Right ventricle myocardium superior (tissue), 1 donor: ENCODE data around the gene TBC1D1. TPM values are rescaled to one million over a fixed set of nuclear protein-coding genes. Genes with fewer than 3 reads are reported as not detected.

Experiments
- ATAC-seq: fragments of 200-7000 bp; cut with Tn5 transposase; one replicate; pipeline ENCODE4 v1.9.1; 2020; ENCODE audit warnings: mild to moderate bottlenecking; ENCODE audit not compliant: poor library complexity
- DNase-seq: peaks from one replicate; pipeline ENCODE4 v3.0.0-alpha.2; 2020
- intact Hi-C: fragments of 100-400 bp; cut with DNase I; formaldehyde crosslinking; loops from one replicate; pipeline ENCODE4 v1.11.2; 2022
- total RNA-seq: library from RNA; stranded (reverse); fragmentation: NEBNext Ultra II Directional; extraction: Animal tissue kit (Norgen Biotek cat#: 25700); gene quantifications from one replicate; pipeline ENCODE4 v1.2.1, GENCODE V29; 2021
- donor health status: DM: no; HTN: yes; CAD: no; lungs with severe emphysema.

Gene TBC1D1
- total RNA-seq, 1 donor from 2014 or later: 125 TPM

DNA sequence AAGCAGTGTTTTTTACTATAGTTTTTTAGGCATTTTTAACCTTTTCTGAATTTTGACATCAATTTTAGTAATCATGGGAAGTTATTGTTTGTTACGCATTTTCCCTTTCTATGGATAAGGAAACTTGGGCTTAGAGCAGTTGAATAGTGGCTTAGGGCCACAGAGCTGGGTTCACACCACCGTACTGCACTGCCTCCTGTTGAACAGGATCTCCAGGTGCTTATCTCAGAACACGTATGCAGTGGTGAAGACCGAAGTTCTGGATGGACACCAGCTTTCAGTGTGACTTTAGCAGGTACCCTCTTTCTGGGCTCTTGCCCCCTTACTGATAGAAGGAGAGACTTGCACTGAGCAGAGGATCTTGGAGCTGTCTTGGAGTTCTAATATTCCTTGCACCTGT, 206.9 kb downstream of the TBC1D1 start:
- intact Hi-C loops: no loop called here
- ATAC-seq: no peak
- DNase-seq: no peak

DNA sequence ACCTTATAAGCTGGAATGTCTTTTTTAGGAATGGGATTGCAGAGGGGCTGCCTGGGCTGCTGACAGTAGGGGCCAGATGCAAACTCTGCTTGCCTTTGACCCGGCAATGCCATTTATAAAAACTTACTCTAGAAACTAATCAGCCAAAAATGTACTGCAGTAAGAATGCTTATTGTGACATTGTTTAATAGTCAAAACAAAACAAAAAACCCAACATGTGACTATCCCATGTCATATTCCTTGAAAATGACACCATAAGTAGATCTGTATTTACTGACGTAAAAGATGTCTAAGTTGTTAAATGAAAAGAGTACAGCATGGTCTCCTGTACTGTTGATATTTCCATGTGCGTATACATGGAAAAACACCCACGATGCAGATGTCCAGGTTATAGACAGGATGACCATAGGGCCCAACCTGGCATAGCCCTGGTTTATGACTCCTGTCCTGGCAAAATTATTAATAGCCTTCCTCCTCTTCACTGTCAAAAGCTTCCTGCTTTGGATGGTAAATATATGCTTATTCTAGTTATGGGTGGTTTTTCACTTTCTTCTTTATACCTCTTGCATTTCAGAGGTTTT, 208.2 kb downstream of the TBC1D1 start:
- intact Hi-C loops: no loop called here
- ATAC-seq (no peak), DNase-seq (no peak)

DNA sequence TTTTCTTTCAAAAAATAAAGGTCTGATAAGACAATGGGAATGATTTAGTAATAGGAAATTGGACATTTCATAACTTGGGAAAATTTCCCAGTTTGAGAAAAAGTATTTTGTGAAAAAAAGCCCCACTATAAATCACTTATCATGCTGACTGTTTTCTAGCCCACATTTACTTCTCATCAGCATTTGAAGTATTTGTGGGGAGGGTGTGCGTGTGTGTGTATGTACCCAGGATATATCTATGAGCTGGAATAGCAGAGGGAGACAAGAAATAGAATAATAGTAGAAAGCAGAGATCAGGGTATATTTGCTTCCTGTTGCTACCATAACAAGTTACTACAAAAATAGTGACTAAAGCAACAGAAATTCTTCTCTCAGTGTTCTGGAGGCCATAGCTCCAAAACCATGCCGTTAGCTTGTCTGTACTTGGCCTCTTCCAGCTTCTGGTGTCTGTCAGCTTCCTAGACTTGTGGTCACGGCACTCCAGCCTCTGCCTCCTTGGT, 209.1 kb downstream of the TBC1D1 start:
- intact Hi-C loops: no loop called here
- ATAC-seq (peak; percentile 15), DNase-seq (no peak)

DNA sequence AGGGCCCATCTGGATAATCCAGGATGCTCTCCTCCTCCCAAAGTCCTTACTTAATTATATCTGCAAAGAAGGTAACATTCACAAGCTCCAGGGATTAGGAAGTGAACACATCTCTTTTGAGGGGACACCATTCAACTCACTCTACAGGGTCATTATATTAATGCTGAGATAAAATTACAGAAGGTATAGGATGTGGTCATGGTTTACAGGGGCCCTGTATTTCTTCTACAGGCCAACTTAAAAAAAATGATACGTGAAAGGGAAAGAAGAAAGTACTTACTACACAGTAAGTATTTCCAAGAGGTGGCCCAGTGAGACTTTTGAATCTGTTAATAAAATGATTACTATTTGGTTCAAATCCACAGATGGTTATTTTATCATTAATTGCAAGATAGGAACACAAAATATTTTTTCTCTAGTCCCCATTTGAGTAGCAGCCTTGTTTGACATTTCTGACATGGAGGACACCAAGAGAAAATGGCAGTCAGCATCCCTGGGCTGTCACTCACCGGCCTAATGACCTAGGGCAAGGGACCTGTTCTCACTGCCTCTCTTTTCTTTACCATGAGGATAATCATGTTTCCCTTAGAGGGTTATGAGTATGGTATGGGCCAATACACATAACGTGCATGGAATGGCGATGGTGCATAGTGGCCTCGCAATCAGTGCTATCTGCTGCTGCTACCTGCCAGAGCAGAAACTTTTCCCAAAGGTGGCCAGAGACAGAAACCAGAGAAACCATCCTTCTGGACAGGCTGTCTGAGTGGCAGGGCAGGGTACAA, 209.8 kb downstream of the TBC1D1 start:
- ATAC-seq: no peak
- DNase-seq: no peak
- intact Hi-C loops: no loop called here

DNA sequence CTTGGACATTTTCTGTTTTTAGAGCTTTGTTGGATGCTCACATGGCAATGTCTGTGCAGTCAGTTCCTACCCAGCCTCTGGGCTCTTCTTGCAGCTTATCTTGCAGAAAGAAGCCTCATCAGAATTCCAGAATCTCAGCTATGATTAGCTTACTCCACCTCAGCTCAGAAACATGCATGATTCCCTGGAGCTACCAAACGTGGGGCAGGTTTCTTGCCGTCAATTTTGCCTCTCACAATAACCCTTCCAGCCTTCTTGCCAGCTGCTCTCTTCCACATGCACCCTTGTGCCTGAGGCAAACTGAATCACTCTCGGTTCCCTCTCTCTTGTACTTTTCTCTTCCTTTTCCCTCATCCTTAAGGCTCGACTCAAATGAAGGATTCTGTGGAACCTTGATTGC, 210.7 kb downstream of the TBC1D1 start:
- ATAC-seq (no peak), DNase-seq (no peak)
- intact Hi-C loops: no loop called here

DNA sequence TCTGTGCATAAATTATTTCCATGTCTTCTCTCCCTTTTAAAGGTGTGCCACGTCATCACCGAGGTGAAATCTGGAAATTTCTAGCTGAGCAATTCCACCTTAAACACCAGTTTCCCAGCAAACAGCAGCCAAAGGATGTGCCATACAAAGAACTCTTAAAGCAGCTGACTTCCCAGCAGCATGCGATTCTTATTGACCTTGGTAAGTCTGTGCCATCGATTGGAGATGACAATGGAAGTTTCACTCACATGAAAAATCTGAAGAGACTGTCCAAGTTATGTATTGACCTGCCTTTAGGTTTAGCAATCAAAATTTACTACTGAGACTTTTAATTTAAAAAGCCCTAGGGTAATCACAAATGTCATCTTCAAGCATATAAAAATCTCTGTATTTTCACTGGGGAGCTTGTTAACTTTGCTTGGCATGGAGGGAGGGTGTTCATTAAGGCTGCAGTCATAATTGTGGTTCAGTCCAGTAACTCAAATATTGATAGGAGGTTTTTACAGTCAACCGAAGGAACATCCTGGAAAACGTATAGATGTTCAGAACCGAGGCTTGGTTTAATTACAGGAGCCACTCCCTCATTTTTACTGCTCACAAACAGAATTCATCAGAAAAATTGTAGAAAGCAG, 212.2 kb downstream of the TBC1D1 start:
- DNase-seq: no peak
- intact Hi-C loops: no loop called here
- ATAC-seq: no peak

DNA sequence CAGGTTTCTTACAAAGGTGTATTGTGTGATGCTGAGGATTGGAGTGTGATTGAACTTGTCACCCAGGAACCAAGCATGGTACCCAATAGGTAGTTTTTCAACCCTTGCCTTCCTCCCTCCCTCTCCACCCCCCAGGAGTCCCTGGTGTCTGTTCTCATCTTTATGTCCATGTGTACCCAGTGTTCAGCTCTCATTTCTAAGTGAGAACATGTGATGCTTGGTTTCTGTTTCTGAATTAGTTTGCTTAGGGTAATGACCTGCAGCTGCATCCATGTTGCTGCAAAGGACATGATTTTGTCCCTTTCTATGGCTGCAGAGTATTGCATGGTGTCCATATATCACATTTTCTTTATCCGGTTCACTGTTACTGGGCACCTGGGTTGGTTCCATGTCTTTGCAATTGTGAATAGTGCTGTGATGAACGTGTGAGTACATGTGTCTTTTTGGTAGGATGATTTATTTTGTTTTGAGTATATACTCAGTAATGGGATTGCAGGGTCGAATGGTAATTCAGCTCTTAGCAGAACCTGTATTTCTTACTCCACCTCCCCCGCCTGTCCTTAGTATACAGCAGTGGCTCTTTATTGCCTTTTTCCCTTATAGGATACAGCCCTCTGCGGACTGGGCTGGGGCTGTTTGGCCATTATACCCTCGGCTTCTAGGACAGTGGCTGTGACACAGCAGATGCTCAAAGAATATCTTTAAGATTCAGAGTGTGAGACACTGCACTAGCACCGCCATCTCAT, 214.8 kb downstream of the TBC1D1 start:
- intact Hi-C loops: no loop called here
- ATAC-seq: no peak
- DNase-seq: no peak

DNA sequence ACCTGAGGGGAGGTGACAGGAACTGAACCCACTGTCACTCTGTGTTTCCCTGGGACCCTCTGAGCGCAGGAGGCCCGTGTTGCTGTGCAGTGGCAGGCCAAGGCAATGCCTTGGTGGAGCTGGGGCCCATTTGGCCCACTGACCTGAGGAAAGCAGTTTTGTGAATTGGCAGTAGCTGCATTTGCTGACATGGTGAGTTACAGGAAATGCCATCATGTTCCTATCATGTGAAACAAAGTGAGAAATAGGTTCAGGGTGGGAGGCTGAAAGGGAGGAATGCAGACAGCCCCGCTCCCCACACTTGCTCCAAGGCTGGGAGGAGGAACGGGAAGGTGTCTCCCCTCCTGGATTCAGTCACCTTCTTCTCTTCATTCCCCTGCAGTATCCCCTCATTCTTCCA, 215.4 kb downstream of the TBC1D1 start:
- intact Hi-C loops: no loop called here
- no peak for DNase-seq
- no peak for ATAC-seq

DNA sequence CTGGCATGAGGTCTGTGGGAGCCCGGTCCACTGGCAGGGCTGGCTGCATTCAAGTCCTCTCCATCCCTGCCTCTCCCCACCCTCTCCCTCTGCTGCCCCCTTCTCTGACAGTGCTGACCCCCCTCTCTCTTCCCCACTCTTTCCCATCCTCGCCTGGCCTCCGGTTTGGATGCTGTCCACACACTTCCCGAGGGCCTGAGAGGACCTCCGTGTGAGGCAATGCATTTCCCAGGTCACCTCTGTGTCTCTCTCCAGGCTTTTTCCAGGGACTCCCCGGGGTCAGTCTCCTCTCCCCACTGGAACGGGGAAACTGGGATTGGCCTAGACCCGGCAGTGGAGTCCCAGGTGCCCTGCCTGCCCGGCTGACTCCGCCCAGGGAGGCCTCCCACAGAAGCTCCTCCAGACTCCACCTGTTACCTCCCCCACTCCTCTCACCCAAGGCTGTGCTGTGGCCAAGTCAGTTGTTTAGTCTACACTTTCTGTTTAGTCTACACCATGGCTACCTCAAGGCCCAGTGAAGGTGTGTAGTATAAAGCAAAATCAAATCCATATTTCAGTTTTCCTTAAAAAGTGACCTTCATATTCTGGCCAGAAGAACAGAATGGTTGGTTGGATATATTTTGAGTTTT, 216.1 kb downstream of the TBC1D1 start:
- ATAC-seq (no peak), DNase-seq (no peak)
- intact Hi-C loops: no loop called here

DNA sequence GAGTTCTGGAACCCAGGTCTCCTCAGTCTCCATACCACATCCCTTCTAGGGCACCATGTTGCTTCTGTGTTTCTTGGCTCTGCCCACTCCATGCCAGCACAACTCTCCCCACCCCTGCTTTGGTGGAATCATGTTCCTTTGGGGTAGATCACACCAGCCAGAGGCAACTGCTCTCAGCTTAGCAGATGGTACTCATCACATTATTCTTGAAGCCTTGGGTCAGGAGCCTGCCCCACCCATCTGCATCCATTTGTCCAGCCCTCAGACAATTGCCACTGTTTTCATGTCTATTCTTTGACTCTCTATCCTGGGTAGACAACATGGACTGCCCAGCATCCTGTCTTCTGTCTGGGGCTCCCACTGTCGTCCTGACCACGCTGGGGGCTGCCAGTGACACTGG, 216.9 kb downstream of the TBC1D1 start:
- ATAC-seq (no peak), DNase-seq (no peak)
- intact Hi-C loops: no loop called here

DNA sequence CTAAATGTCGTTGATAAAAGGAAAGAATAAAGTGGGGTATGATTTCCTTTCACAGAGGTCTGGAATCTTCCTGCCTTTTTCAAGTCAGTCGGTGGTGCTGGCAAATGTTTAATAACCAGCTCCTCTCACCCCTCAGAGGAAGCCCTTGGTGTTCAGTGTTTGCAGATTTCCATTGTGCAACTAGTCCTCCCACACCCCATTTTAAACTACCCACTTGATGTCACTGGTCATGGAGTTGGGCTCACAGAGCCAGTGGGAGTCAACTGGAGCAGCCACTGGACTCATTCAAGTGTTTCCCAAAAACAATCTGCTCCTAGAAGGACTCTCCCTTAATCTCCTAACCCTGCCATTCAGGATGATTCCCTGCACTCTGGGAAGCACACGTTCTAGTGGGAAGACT, 218.5 kb downstream of the TBC1D1 start:
- intact Hi-C loops: no loop called here
- DNase-seq: no peak
- ATAC-seq: no peak

DNA sequence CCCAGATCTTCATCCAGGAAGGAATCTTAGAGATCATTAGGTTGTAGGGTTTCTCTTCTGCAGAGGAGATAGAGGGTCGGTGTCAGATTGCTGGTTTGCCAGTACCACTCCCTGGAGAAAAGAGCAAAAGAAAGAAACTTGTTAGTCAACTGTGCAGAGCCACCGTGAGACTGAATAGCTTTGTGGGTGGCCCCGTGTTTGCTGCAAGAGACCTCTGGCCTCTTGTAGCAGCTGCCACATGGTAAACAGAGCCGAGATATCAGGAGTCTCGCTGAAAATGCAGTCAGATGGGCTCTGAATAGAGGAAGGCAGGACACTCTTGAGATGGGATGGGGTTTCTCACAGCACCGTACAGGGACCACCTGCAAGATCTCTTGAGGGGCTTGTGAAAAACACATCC, 219.0 kb downstream of the TBC1D1 start:
- no peak for DNase-seq
- intact Hi-C loops: no loop called here

DNA sequence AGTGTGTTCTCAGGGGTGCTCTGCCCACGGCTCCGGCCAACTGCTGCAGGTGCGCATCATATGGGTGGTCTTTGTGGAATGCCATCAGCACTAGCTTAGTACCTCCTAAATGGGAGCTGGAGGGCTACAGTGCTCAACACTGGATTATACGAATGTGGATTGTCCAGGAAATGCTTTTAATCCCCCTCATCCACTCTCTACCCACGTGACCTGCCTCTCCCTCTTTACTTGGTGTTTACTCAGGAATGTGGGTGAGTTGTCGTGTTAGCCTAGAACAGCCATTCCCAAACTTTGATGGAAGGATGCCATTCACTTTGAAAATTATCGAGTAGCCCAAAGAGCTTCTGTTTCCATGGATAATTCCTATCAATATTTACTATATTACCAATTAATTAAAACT, 220.1 kb downstream of the TBC1D1 start:
- intact Hi-C loops: no loop called here
- DNase-seq (no peak), ATAC-seq (no peak)

More for the DNA sequence above, 219.0 kb downstream of the TBC1D1 start:
- no peak for ATAC-seq

DNA sequence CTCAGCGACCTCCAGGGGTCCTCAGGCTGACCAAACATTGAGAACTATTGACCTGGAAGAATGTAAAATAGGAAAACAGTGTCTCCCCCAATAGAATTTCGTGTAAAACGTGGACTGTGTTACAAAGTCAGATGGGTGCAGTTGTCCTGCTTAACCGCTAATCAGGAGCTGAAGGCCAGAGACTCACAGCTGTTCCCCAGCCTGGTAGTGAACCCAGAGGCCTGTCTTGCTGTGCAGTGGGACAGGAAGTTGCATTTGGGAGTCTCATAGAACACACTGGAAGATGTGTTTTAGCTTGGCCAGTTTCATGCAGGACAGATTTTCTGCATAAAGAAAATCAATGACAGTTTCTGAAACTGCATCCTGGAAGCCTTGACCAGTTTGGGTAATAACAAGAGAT, 220.8 kb downstream of the TBC1D1 start:
- no peak for ATAC-seq
- intact Hi-C loops: no loop called here

DNA sequence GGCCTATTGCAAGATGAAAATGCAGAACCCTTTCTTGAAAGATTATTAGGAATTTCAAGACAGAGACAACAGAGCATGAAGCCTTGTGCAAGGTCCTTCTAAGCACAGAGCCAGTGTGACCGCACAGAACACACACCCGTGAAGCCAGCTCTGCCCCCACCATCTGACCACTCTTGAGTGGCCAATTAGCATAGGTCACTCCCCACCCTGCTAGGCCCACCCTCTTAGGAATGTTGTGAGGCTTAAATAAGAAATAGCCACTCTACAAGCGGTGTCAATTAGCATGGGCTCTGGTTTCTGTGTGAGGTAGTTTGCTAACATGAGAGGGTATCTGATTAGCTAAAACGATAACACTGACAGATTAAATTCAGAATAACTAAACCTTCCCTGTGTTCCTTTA, 222.2 kb downstream of the TBC1D1 start:
- ATAC-seq (peak; percentile 73), DNase-seq (no peak)
- intact Hi-C loops: no loop called here

More for the DNA sequence above, 220.8 kb downstream of the TBC1D1 start:
- no peak for DNase-seq

DNA sequence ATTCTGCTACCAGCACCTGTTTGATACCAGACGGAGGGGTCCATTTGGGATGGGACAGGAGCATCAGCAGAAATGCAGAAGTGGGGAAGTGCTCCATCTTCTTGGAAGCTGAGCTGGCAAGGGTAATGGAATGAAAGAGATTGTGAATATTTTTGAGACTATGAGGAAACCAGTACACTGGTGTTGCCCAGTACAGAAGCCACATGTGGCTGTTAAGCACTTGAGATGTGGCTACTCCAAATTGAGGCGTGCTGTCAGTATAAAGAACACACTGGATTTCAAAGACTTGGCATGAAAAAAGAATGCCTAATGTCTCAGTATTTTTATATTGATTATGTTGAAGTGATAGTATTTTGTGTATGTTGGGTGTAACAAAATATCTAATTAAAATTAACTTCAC, 222.7 kb downstream of the TBC1D1 start:
- intact Hi-C loops: no loop called here
- peak; percentile 5 for ATAC-seq
- no peak for DNase-seq

DNA sequence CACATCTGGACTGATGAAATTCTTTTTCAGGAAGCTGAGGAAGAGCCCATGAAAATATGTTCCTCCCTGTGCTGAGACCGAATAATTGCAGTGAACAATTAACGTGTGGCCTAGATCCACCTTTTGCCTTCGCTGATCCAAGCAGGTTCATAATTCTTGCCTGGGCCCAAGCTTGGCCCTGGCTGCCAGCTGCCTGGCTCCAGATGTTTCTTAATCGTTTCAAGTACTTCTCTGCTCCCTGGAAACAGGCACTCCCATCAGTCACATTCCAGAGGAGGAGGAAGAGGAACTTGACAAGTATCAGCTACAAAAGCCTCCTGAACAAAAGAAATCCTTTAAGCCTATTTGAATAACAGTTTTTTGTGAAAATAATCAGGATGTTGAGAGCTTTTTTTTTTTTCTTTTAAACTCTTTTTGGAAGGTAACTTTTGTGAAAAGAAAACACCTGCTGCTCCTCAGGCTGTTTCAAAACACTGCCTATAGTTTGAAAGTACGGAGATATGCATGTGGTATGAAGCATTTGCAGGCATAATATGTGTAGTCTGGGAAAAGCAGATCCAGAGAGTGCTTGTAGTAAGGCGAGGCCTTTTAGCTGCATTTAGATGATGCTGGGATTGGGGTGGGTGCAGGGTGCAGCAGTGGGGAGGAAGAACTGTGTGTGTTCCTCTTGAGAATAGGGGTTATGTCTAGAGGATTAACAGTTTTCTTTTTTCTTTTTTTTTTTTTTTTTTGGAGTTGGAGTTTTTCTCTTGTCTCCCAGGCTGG, 223.7 kb downstream of the TBC1D1 start:
- DNase-seq: no peak
- intact Hi-C loops: no loop called here
- peak; percentile 64 for ATAC-seq

DNA sequence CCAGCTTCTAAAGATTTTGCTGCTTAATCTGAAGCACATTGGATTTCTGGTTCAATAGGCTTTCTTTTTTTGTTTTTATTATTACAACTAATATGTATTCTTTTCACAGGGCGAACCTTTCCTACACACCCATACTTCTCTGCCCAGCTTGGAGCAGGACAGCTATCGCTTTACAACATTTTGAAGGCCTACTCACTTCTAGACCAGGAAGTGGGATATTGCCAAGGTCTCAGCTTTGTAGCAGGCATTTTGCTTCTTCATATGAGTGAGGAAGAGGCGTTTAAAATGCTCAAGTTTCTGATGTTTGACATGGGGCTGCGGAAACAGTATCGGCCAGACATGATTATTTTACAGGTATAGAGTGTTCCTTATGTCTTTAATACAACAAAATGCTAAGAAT, 224.7 kb downstream of the TBC1D1 start:
- intact Hi-C loops: no loop called here
- DNase-seq: no peak
- no peak for ATAC-seq
